ENCODE data around the gene ADAMTS6.
"Not testable (repeated sequence)": the region's sequence is repeated elsewhere in the genome, so short reads cannot be mapped to it uniquely, and the experiment has no call there.

ADAMTS6 gene

GRCh38 chr5:65506961-65507360, 25.2 kb upstream of the ADAMTS6 start:
- no peak overlapping the region for H4K5ac ChIP-seq (ENCODE audit: low read length)
- H3K23ac ChIP-seq (ENCODE audit: low read length) = no peak overlapping the region
- H3K4ac ChIP-seq (ENCODE audit: low read depth, low read length) = no peak overlapping the region
- no peak overlapping the region for H2BK5ac ChIP-seq (ENCODE audit: low read length)
- no peak overlapping the region for H2AK5ac ChIP-seq (ENCODE audit: low read length)
- no peaks in the 10 kb centered on the region for H3K79me2 ChIP-seq (ENCODE audit: control insufficient read depth, insufficient read depth, low read length)
- no CpG with 5 or more reads among the region's 3 CpGs for WGBS (ENCODE audit: extremely low coverage, insufficient coverage, low lambda C conversion rate)
- no peak overlapping the region for H3K18ac ChIP-seq (ENCODE audit: low read length)
- no peak for DNase-seq
- H3K4me3 ChIP-seq (ENCODE audit: low read length) = no peak overlapping the region
- no peaks in the 10 kb centered on the region for H3K27me3 ChIP-seq (ENCODE audit: insufficient read depth, low read length, poor library complexity)
- H3K4me1 ChIP-seq (ENCODE audit: control insufficient read depth, low read depth, low read length) = no peaks in the 10 kb centered on the region
- H3K56ac ChIP-seq (ENCODE audit: low read length) = no peak overlapping the region
- H2BK120ac ChIP-seq (ENCODE audit: low read depth, low read length) = no peak overlapping the region
- no peak overlapping the region for H3K27ac ChIP-seq (ENCODE audit: low read depth, low read length)
- no peaks in the 10 kb centered on the region for H3K36me3 ChIP-seq (ENCODE audit: control insufficient read depth, insufficient read depth, low read length)
- H3K4me2 ChIP-seq (ENCODE audit: low read length) = no peak overlapping the region
- H4K8ac ChIP-seq (ENCODE audit: low read depth, low read length) = no peak overlapping the region
- no peak overlapping the region for H2BK15ac ChIP-seq (replicated peaks; ENCODE audit: low read depth)
- H3K9ac ChIP-seq (ENCODE audit: low read length) = no peak overlapping the region
- H3K79me1 ChIP-seq (ENCODE audit: low read length) = no peaks in the 10 kb centered on the region

- Histone ChIP-seq H3K36me3 (ENCODE audit: control insufficient read depth, insufficient read depth, low read length) (no peaks in the 10 kb centered on the region), H3K56ac (ENCODE audit: low read length) (no peak overlapping the region), H3K79me1 (ENCODE audit: low read length) (no peaks in the 10 kb centered on the region), H2AK5ac (ENCODE audit: low read length) (no peak overlapping the region), H3K4me1 (ENCODE audit: control insufficient read depth, low read depth, low read length) (no peaks in the 10 kb centered on the region), H3K18ac (ENCODE audit: low read length) (no peak overlapping the region), H3K9ac (ENCODE audit: low read length) (no peak overlapping the region), H3K79me2 (ENCODE audit: control insufficient read depth, insufficient read depth, low read length) (no peaks in the 10 kb centered on the region), H3K4ac (ENCODE audit: low read depth, low read length) (no peak overlapping the region), H2BK15ac (replicated peaks; ENCODE audit: low read depth) (no peak overlapping the region), H4K5ac (ENCODE audit: low read length) (no peak overlapping the region), H2BK120ac (ENCODE audit: low read depth, low read length) (no peak overlapping the region), H3K4me3 (ENCODE audit: low read length) (no peak overlapping the region), H3K4me2 (ENCODE audit: low read length) (no peak overlapping the region), H2BK5ac (ENCODE audit: low read length) (no peak overlapping the region), H3K23ac (ENCODE audit: low read length) (no peak overlapping the region), H4K8ac (ENCODE audit: low read depth, low read length) (no peak overlapping the region), H3K27me3 (ENCODE audit: insufficient read depth, low read length, poor library complexity) (no peaks in the 10 kb centered on the region), H3K27ac (ENCODE audit: low read depth, low read length) (no peak overlapping the region)
- WGBS (ENCODE audit: extremely low coverage, insufficient coverage, low lambda C conversion rate) = no CpG with 5 or more reads among the region's 4 CpGs
- no peak for DNase-seq
Observed at GRCh38 chr5:65489119-65489518, 7.4 kb upstream of the ADAMTS6 start.

- not testable (repeated sequence) for H3K27ac ChIP-seq (ENCODE audit: low read depth, low read length); H3K79me2 ChIP-seq (ENCODE audit: control insufficient read depth, insufficient read depth, low read length); H2BK5ac ChIP-seq (ENCODE audit: low read length); H3K36me3 ChIP-seq (ENCODE audit: control insufficient read depth, insufficient read depth, low read length); H3K4me1 ChIP-seq (ENCODE audit: control insufficient read depth, low read depth, low read length); H3K79me1 ChIP-seq (ENCODE audit: low read length); H4K5ac ChIP-seq (ENCODE audit: low read length); DNase-seq; H3K9ac ChIP-seq (ENCODE audit: low read length); H4K8ac ChIP-seq (ENCODE audit: low read depth, low read length); H2BK120ac ChIP-seq (ENCODE audit: low read depth, low read length); H3K23ac ChIP-seq (ENCODE audit: low read length); H3K4me2 ChIP-seq (ENCODE audit: low read length); H3K56ac ChIP-seq (ENCODE audit: low read length); H2BK15ac ChIP-seq (replicated peaks; ENCODE audit: low read depth); H3K27me3 ChIP-seq (ENCODE audit: insufficient read depth, low read length, poor library complexity); H2AK5ac ChIP-seq (ENCODE audit: low read length); H3K4me3 ChIP-seq (ENCODE audit: low read length); H3K4ac ChIP-seq (ENCODE audit: low read depth, low read length); H3K18ac ChIP-seq (ENCODE audit: low read length)
- no CpG with 5 or more reads among the region's 7 CpGs for WGBS (ENCODE audit: extremely low coverage, insufficient coverage, low lambda C conversion rate)
Observed at GRCh38 chr5:65488038-65488687, 6.4 kb upstream of the ADAMTS6 start.

GRCh38 chr5:65486803-65487202, 5.1 kb upstream of the ADAMTS6 start:
- WGBS (ENCODE audit: extremely low coverage, insufficient coverage, low lambda C conversion rate) = no CpG with 5 or more reads among the region's 2 CpGs
- not testable (repeated sequence) for H3K27me3 ChIP-seq (ENCODE audit: insufficient read depth, low read length, poor library complexity)

GRCh38 chr5:65485405-65485804, 3.7 kb upstream of the ADAMTS6 start:
- no peak overlapping the region for H2BK5ac ChIP-seq (ENCODE audit: low read length)
- WGBS (ENCODE audit: extremely low coverage, insufficient coverage, low lambda C conversion rate) = no CpG with 5 or more reads among the region's 28 CpGs
- no peak overlapping the region for H3K9ac ChIP-seq (ENCODE audit: low read length)
- H3K4me3 ChIP-seq (ENCODE audit: low read length) = no peak overlapping the region
- no peak overlapping the region for H2BK15ac ChIP-seq (replicated peaks; ENCODE audit: low read depth)
- H3K4ac ChIP-seq (ENCODE audit: low read depth, low read length) = no peak overlapping the region
- H3K36me3 ChIP-seq (ENCODE audit: control insufficient read depth, insufficient read depth, low read length) = no peaks in the 10 kb centered on the region
- H4K5ac ChIP-seq (ENCODE audit: low read length) = no peak overlapping the region
- H2BK120ac ChIP-seq (ENCODE audit: low read depth, low read length) = no peak overlapping the region
- H4K8ac ChIP-seq (ENCODE audit: low read depth, low read length) = no peak overlapping the region
- no peak overlapping the region for H3K18ac ChIP-seq (ENCODE audit: low read length)
- H3K27ac ChIP-seq (ENCODE audit: low read depth, low read length) = no peak overlapping the region
- H3K4me1 ChIP-seq (ENCODE audit: control insufficient read depth, low read depth, low read length) = peaks cover 5% of the 10 kb centered on the region
- H3K56ac ChIP-seq (ENCODE audit: low read length) = no peak overlapping the region
- DNase-seq = no peak
- H3K23ac ChIP-seq (ENCODE audit: low read length) = no peak overlapping the region
- H3K4me2 ChIP-seq (ENCODE audit: low read length) = no peak overlapping the region
- no peaks in the 10 kb centered on the region for H3K27me3 ChIP-seq (ENCODE audit: insufficient read depth, low read length, poor library complexity)
- no peaks in the 10 kb centered on the region for H3K79me1 ChIP-seq (ENCODE audit: low read length)
- no peak overlapping the region for H2AK5ac ChIP-seq (ENCODE audit: low read length)
- H3K79me2 ChIP-seq (ENCODE audit: control insufficient read depth, insufficient read depth, low read length) = no peaks in the 10 kb centered on the region

More at GRCh38 chr5:65486803-65487202, 5.1 kb upstream of the ADAMTS6 start:
- not testable (repeated sequence) for H3K4me3 ChIP-seq (ENCODE audit: low read length); H3K79me1 ChIP-seq (ENCODE audit: low read length); H3K36me3 ChIP-seq (ENCODE audit: control insufficient read depth, insufficient read depth, low read length); DNase-seq; H3K56ac ChIP-seq (ENCODE audit: low read length); H3K18ac ChIP-seq (ENCODE audit: low read length); H2AK5ac ChIP-seq (ENCODE audit: low read length); H4K8ac ChIP-seq (ENCODE audit: low read depth, low read length); H3K27ac ChIP-seq (ENCODE audit: low read depth, low read length); H2BK15ac ChIP-seq (replicated peaks; ENCODE audit: low read depth); H3K9ac ChIP-seq (ENCODE audit: low read length); H2BK5ac ChIP-seq (ENCODE audit: low read length); H3K23ac ChIP-seq (ENCODE audit: low read length); H2BK120ac ChIP-seq (ENCODE audit: low read depth, low read length); H3K4ac ChIP-seq (ENCODE audit: low read depth, low read length); H3K79me2 ChIP-seq (ENCODE audit: control insufficient read depth, insufficient read depth, low read length); H4K5ac ChIP-seq (ENCODE audit: low read length); H3K4me1 ChIP-seq (ENCODE audit: control insufficient read depth, low read depth, low read length); H3K4me2 ChIP-seq (ENCODE audit: low read length)
